ENCODE data around the gene ECE2.
"Not testable (repeated sequence)": the region's sequence is repeated elsewhere in the genome, so short reads cannot be mapped to it uniquely, and the experiment has no call there.

The ECE2 gene

GRCh38 chr3:184259878-184260723, 15.7 kb upstream of the ECE2 start:
- Histone ChIP-seq H3K4me3 (peak overlapping the region; percentile 50 to 74 (median 61)), H3K27me3 (peaks cover 59 to 73% (median 68%) of the 10 kb centered on the region in 11 experiments), H3K36me3 (peaks cover 0 to 19% (median 4%) of the 10 kb centered on the region in 11 experiments; a peak in 6 of 22 replicates), H3K27ac (no peak overlapping the region), H4K20me1 (peaks cover 6 to 71% (median 63%) of the 10 kb centered on the region in 11 experiments; a peak in 20 of 22 replicates), H3K4me1 (peaks cover 24 to 29% (median 27%) of the 10 kb centered on the region in 10 experiments), H3K9ac (no peak overlapping the region), H3K4me2 (peak overlapping the region; percentile 93 to 99 (median 98)), H3K9me3 (replicated peaks in 1 of 11) (no peaks in the 10 kb centered on the region)
- no peak for TF ChIP-seq Cebpa-rat (IDR thresholded peaks at IDR 0.05)

- peak overlapping the region; percentile 50 to 74 (median 61) for H3K4me3 ChIP-seq
- H3K4me2 ChIP-seq: peak overlapping the region; percentile 93 to 99 (median 98)
- H3K9ac ChIP-seq: peak overlapping the region in 2 of 11 experiments; percentile 23 to 50; a peak in 2 of 22 replicates
- H3K27me3 ChIP-seq: peaks cover 59 to 74% (median 69%) of the 10 kb centered on the region in 11 experiments
- no peak for TF ChIP-seq Cebpa-rat (IDR thresholded peaks at IDR 0.05)
- peaks cover 6 to 64% (median 56%) of the 10 kb centered on the region in 11 experiments; a peak in 20 of 22 replicates for H4K20me1 ChIP-seq
- H3K4me1 ChIP-seq: peaks cover 24 to 29% (median 27%) of the 10 kb centered on the region in 10 experiments
- no peak overlapping the region for H3K27ac ChIP-seq
- peaks cover 0 to 19% (median 4%) of the 10 kb centered on the region in 11 experiments; a peak in 6 of 22 replicates for H3K36me3 ChIP-seq
- no peaks in the 10 kb centered on the region for H3K9me3 ChIP-seq (replicated peaks in 1 of 11)
Measured at GRCh38 chr3:184260724-184261269, 15.0 kb upstream of the ECE2 start.

GRCh38 chr3:184261270-184261853, 14.5 kb upstream of the ECE2 start, which contains the start of gene CAMK2N2:
CAMK2N2 (minus strand) TSS chr3:184261553; CDS start chr3:184261285, 268 bp downstream.
- peaks cover 0 to 19% (median 4%) of the 10 kb centered on the region in 11 experiments; a peak in 6 of 22 replicates for H3K36me3 ChIP-seq
- no peak for TF ChIP-seq Cebpa-rat (IDR thresholded peaks at IDR 0.05)
- H3K4me2 ChIP-seq: peak within 1 kb of the TSS; percentile 93 to 99 (median 98)
- H4K20me1 ChIP-seq: peaks cover 6 to 59% (median 50%) of the 10 kb centered on the region in 11 experiments; a peak in 20 of 22 replicates
- peak within 1 kb of the TSS; percentile 50 to 74 (median 61) for H3K4me3 ChIP-seq
- peak within 1 kb of the TSS in 1 of 11 experiments; percentile 55; a peak in 1 of 22 replicates for H3K27ac ChIP-seq
- no peaks in the 10 kb centered on the region for H3K9me3 ChIP-seq (replicated peaks in 1 of 11)
- H3K4me1 ChIP-seq: peaks cover 24 to 29% (median 27%) of the 10 kb centered on the region in 10 experiments
- peaks cover 59 to 74% (median 69%) of the 10 kb centered on the region in 11 experiments for H3K27me3 ChIP-seq
- H3K9ac ChIP-seq: peak within 1 kb of the TSS in 8 of 11 experiments; percentile 17 to 65 (median 48); a peak in 7 of 22 replicates

GRCh38 chr3:184261854-184262763, 13.7 kb upstream of the ECE2 start:
- TF ChIP-seq Cebpa-rat (IDR thresholded peaks at IDR 0.05): no peak
- Histone ChIP-seq H4K20me1 (peaks cover 6 to 51% (median 45%) of the 10 kb centered on the region in 11 experiments; a peak in 20 of 22 replicates), H3K27ac (peak overlapping the region in 1 of 11 experiments; percentile 55; a peak in 1 of 22 replicates), H3K9me3 (replicated peaks in 1 of 11) (peaks cover under 1 to 2% (median 2%) of the 10 kb centered on the region in 11 experiments; a peak in 19 of 22 replicates), H3K4me3 (peak overlapping the region; percentile 50 to 74 (median 61)), H3K27me3 (peaks cover 59 to 74% (median 69%) of the 10 kb centered on the region in 11 experiments), H3K9ac (peak overlapping the region in 8 of 11 experiments; percentile 17 to 65 (median 48); a peak in 7 of 22 replicates), H3K4me2 (peak overlapping the region; percentile 87 to 99 (median 97)), H3K4me1 (peaks cover 24 to 29% (median 27%) of the 10 kb centered on the region in 10 experiments), H3K36me3 (peaks cover 0 to 19% (median 4%) of the 10 kb centered on the region in 11 experiments; a peak in 6 of 22 replicates)

- Histone ChIP-seq H4K20me1 (peaks cover 6 to 45% (median 38%) of the 10 kb centered on the region in 11 experiments; a peak in 20 of 22 replicates), H3K27ac (no peak overlapping the region), H3K4me3 (peak overlapping the region in 8 of 10 experiments; percentile 52 to 74 (median 63); a peak in 10 of 20 replicates), H3K36me3 (peaks cover 0 to 15% (median 4%) of the 10 kb centered on the region in 11 experiments; a peak in 6 of 22 replicates), H3K27me3 (peaks cover 59 to 74% (median 69%) of the 10 kb centered on the region in 11 experiments), H3K9ac (no peak overlapping the region), H3K4me1 (peaks cover 24 to 29% (median 27%) of the 10 kb centered on the region in 10 experiments), H3K9me3 (replicated peaks in 1 of 11) (peaks cover 5 to 9% (median 7%) of the 10 kb centered on the region in 11 experiments; a peak in 19 of 22 replicates), H3K4me2 (peak overlapping the region; percentile 87 to 99 (median 97); a peak in 21 of 22 replicates)
- no peak for TF ChIP-seq Cebpa-rat (IDR thresholded peaks at IDR 0.05)
Measured at GRCh38 chr3:184262764-184263179, 13.1 kb upstream of the ECE2 start.

- not testable (repeated sequence) for H3K4me2 ChIP-seq; H3K9ac ChIP-seq; H3K9me3 ChIP-seq (replicated peaks in 1 of 11); H3K36me3 ChIP-seq; H3K4me3 ChIP-seq; H4K20me1 ChIP-seq; H3K27ac ChIP-seq
- Histone ChIP-seq H3K4me1 (peaks cover 7 to 12% (median 9%) of the 10 kb centered on the region in 10 experiments; a peak in 19 of 20 replicates), H3K27me3 (peaks cover 24 to 30% (median 27%) of the 10 kb centered on the region in 11 experiments)
Measured at GRCh38 chr3:184267249-184267648, 8.6 kb upstream of the ECE2 start.

- Histone ChIP-seq H3K4me3 (no peak overlapping the region), H3K9me3 (replicated peaks in 1 of 11) (peaks cover 3 to 6% (median 5%) of the 10 kb centered on the region in 11 experiments; a peak in 19 of 22 replicates), H3K27ac (no peak overlapping the region), H3K9ac (no peak overlapping the region), H3K4me1 (peaks cover 0 to 9% (median 0%) of the 10 kb centered on the region in 10 experiments; a peak in 4 of 20 replicates), H4K20me1 (no peaks in the 10 kb centered on the region), H3K4me2 (peak overlapping the region in 5 of 11 experiments; percentile 10 to 36 (median 16); a peak in 5 of 22 replicates), H3K36me3 (no peaks in the 10 kb centered on the region), H3K27me3 (peaks cover 25 to 34% (median 26%) of the 10 kb centered on the region in 11 experiments)
- no peak for TF ChIP-seq Cebpa-rat (IDR thresholded peaks at IDR 0.05)
Measured at GRCh38 chr3:184272269-184272668, 3.6 kb upstream of the ECE2 start.
